ENCODE data around the gene STK40. TPM values are rescaled to one million over a fixed set of nuclear protein-coding genes. Genes with fewer than 3 reads are reported as not detected.
A peak's percentile ranks its signal among the peaks of the same experiment; 100 is the strongest.

STK40 gene
- total and polyA plus RNA-seq, 9 of the 15 experiments (the other 6 are each of a cell fraction or from before 2014, with no cell fraction given) = 0.69 to 94.3 (median 39.1) TPM

DNA sequence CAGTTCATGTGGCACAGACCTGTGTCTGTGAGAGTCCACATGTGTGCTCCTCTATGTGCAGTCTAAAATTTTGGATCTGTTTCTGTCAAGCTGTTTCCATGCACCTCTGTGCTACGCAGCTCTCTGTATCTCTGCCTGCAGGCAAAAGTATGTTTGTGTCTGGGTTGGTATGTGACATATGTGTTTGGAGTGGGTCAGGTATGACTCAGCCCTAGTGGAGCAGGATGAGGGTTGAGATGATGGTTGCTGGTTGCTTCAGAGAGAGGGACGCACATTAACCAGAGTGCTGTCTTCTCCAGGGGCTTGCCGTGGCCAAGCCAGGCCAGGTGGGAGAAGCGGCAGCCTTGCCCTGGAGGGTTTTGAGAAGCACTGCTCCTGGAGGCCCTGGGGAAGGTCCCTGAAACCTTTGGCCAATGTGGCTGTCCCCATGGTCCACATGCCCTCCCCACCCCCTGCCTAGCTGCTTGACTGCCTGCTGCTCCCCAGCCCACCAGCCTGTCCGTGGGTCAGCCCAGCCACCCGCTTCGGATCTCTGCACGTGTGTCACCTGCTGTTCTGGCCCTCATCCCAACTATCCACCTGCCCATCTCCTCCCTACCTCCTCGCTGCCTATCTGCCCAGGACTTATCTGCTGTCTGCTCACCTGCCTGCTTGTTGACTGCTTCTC is 58.2 kb downstream of the STK40 start (continued):
- TF ChIP-seq, protein P1, sequence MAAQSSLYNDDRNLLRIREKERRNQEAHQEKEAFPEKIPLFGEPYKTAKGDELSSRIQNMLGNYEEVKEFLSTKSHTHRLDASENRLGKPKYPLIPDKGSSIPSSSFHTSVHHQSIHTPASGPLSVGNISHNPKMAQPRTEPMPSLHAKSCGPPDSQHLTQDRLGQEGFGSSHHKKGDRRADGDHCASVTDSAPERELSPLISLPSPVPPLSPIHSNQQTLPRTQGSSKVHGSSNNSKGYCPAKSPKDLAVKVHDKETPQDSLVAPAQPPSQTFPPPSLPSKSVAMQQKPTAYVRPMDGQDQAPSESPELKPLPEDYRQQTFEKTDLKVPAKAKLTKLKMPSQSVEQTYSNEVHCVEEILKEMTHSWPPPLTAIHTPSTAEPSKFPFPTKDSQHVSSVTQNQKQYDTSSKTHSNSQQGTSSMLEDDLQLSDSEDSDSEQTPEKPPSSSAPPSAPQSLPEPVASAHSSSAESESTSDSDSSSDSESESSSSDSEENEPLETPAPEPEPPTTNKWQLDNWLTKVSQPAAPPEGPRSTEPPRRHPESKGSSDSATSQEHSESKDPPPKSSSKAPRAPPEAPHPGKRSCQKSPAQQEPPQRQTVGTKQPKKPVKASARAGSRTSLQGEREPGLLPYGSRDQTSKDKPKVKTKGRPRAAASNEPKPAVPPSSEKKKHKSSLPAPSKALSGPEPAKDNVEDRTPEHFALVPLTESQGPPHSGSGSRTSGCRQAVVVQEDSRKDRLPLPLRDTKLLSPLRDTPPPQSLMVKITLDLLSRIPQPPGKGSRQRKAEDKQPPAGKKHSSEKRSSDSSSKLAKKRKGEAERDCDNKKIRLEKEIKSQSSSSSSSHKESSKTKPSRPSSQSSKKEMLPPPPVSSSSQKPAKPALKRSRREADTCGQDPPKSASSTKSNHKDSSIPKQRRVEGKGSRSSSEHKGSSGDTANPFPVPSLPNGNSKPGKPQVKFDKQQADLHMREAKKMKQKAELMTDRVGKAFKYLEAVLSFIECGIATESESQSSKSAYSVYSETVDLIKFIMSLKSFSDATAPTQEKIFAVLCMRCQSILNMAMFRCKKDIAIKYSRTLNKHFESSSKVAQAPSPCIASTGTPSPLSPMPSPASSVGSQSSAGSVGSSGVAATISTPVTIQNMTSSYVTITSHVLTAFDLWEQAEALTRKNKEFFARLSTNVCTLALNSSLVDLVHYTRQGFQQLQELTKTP (IDR thresholded peaks at IDR 0.05; ENCODE audit: low read depth in 1 of 2, partially characterized antibody in 2 of 2) = no peak
- no peak for TF ChIP-seq ZC3H11A (IDR thresholded peaks at IDR 0.05; ENCODE audit: low read depth, low read length)
- TF ChIP-seq GATAD2A (IDR thresholded peaks at IDR 0.05) = no peak
- TF ChIP-seq ZNF764 (CRISPR knock-in tag; IDR thresholded peaks at IDR 0.05; ENCODE audit: low read depth) = no peak
- TF ChIP-seq NONO (IDR thresholded peaks at IDR 0.05; ENCODE audit: low read depth in 2 of 2, low read length in 1 of 2) = no peak
- no peak for TF ChIP-seq ARID2 (IDR thresholded peaks at IDR 0.05)
- 0 out of 2 replicates have a peak, but pooled peaks have one; percentile 27 for TF ChIP-seq FOXP1 (CRISPR knock-in tag; IDR thresholded peaks at IDR 0.05)
- no peak for TF ChIP-seq TEAD4 (IDR thresholded peaks at IDR 0.05; ENCODE audit: low read length)
- TF ChIP-seq TEAD4 (CRISPR knock-in tag; IDR thresholded peaks at IDR 0.05; ENCODE audit: borderline replicate concordance) = 0 out of 2 replicates have a peak, but pooled peaks have one; percentile 51
- TF ChIP-seq HDAC6 (IDR thresholded peaks at IDR 0.05; ENCODE audit: low read depth, low read length) = no peak
- TF ChIP-seq ZNF41 (CRISPR knock-in tag; conservative IDR thresholded peaks at IDR 0.05) = no peak
- TF ChIP-seq ELF2 (CRISPR knock-in tag; IDR thresholded peaks at IDR 0.05) = no peak
- no peak for TF ChIP-seq HDAC8 (tag; IDR thresholded peaks at IDR 0.05)
- TF ChIP-seq, protein P2, sequence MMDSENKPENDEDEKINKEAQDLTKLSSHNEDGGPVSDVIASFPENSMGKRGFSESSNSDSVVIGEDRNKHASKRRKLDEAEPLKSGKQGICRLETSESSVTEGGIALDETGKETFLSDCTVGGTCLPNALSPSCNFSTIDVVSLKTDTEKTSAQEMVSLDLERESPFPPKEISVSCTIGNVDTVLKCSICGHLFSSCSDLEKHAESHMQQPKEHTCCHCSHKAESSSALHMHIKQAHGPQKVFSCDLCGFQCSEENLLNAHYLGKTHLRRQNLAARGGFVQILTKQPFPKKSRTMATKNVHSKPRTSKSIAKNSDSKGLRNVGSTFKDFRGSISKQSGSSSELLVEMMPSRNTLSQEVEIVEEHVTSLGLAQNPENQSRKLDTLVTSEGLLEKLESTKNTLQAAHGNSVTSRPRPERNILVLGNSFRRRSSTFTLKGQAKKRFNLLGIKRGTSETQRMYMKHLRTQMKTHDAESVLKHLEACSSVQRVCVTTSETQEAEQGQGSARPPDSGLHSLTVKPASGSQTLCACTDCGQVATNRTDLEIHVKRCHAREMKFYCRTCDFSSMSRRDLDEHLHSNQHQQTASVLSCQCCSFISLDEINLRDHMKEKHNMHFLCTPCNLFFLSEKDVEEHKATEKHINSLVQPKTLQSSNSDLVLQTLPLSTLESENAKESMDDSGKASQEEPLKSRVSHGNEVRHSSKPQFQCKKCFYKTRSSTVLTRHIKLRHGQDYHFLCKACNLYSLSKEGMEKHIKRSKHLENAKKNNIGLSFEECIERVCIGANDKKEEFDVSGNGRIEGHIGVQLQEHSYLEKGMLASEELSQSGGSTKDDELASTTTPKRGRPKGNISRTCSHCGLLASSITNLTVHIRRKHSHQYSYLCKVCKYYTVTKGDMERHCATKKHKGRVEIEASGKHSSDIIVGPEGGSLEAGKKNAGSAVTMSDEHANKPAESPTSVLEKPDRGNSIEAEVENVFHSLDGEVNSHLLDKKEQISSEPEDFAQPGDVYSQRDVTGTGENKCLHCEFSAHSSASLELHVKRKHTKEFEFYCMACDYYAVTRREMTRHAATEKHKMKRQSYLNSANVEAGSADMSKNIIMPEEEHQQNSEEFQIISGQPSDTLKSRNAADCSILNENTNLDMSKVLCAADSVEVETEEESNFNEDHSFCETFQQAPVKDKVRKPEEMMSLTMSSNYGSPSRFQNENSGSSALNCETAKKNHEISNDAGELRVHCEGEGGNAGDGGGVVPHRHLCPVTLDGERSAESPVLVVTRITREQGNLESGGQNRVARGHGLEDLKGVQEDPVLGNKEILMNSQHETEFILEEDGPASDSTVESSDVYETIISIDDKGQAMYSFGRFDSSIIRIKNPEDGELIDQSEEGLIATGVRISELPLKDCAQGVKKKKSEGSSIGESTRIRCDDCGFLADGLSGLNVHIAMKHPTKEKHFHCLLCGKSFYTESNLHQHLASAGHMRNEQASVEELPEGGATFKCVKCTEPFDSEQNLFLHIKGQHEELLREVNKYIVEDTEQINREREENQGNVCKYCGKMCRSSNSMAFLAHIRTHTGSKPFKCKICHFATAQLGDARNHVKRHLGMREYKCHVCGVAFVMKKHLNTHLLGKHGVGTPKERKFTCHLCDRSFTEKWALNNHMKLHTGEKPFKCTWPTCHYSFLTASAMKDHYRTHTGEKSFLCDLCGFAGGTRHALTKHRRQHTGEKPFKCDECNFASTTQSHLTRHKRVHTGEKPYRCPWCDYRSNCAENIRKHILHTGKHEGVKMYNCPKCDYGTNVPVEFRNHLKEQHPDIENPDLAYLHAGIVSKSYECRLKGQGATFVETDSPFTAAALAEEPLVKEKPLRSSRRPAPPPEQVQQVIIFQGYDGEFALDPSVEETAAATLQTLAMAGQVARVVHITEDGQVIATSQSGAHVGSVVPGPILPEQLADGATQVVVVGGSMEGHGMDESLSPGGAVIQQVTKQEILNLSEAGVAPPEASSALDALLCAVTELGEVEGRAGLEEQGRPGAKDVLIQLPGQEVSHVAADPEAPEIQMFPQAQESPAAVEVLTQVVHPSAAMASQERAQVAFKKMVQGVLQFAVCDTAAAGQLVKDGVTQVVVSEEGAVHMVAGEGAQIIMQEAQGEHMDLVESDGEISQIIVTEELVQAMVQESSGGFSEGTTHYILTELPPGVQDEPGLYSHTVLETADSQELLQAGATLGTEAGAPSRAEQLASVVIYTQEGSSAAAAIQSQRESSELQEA (IDR thresholded peaks at IDR 0.05; ENCODE audit: low read depth) = no peak
- TF ChIP-seq TFAM (CRISPR knock-in tag; conservative IDR thresholded peaks at IDR 0.05) = no peak
- TF ChIP-seq KLF10 (CRISPR knock-in tag; IDR thresholded peaks at IDR 0.05) = no peak
- TF ChIP-seq NFE2L1 (tag; IDR thresholded peaks at IDR 0.05; ENCODE audit: borderline replicate concordance, low read depth) = no peak
